GM19023 (cell line): ENCODE data around the gene PNKP.

Source experiments
- ATAC-seq: cut with Tn5 transposase; IDR thresholded peaks from one replicate; pipeline ENCODE4 v1.9.1; 2021; ENCODE audit warnings: mild to moderate bottlenecking, moderate library complexity; ENCODE audit not compliant: unreplicated experiment

Gene PNKP

GRCh38 chr19:49876422-49877019 lies 9.1 kb upstream of the PNKP start:
- peak; percentile 49 for ATAC-seq

GRCh38 chr19:49875857-49876421 lies 8.6 kb upstream of the PNKP start:
- no peak for ATAC-seq

GRCh38 chr19:49875177-49875576 lies 7.8 kb upstream of the PNKP start:
- no peak for ATAC-seq

- ATAC-seq = no peak
Observed at GRCh38 chr19:49874503-49875157, 7.3 kb upstream of the PNKP start.

- no peak for ATAC-seq
Observed at GRCh38 chr19:49873834-49874233, 6.5 kb upstream of the PNKP start.

- no peak for ATAC-seq
Observed at GRCh38 chr19:49873129-49873521, 5.7 kb upstream of the PNKP start.

- ATAC-seq = no peak
Observed at GRCh38 chr19:49872245-49873128, 5.1 kb upstream of the PNKP start.

GRCh38 chr19:49871349-49871985 lies 4.1 kb upstream of the PNKP start:
- no peak for ATAC-seq

- no peak for ATAC-seq
Observed at GRCh38 chr19:49870309-49870901, 3.0 kb upstream of the PNKP start.

GRCh38 chr19:49869484-49870308 lies 2.3 kb upstream of the PNKP start:
- ATAC-seq = peak; percentile 67

- ATAC-seq = peak; percentile 5
Observed at GRCh38 chr19:49869009-49869483, 1.7 kb upstream of the PNKP start.

GRCh38 chr19:49864890-49865289 lies 2.5 kb downstream of the PNKP start:
- no peak for ATAC-seq

GRCh38 chr19:49863935-49864320 lies 3.4 kb downstream of the PNKP start:
- no peak for ATAC-seq

- ATAC-seq = no peak
Observed at GRCh38 chr19:49863254-49863934, 4.0 kb downstream of the PNKP start.

GRCh38 chr19:49862391-49863253 lies 4.8 kb downstream of the PNKP start:
- ATAC-seq = no peak

- no peak for ATAC-seq
Observed at GRCh38 chr19:49861541-49862378, 5.6 kb downstream of the PNKP start.

- no peak for ATAC-seq
Observed at GRCh38 chr19:49861107-49861506, 6.3 kb downstream of the PNKP start.
